PFSK-1 (cell line): Measurements from ENCODE around the gene AP2A2.

Experiments
- FOXP2 ChIP-seq: optimal IDR thresholded peaks from 2 replicates; pipeline ENCODE3; 2011; ENCODE audit warnings: borderline replicate concordance, control low read depth, inconsistent platforms; ENCODE audit not compliant: insufficient read depth; ENCODE audit errors: extremely low read length, extremely low read depth
- POLR2AphosphoS5 ChIP-seq: IDR thresholded peaks from 2 replicates; pipeline ENCODE4 v1.6.1; 2012; ENCODE audit warnings: low read depth, mild to moderate bottlenecking, control low read depth, low read length, moderate library complexity
- REST ChIP-seq, 2 experiments: IDR thresholded peaks; 2 replicates each; pipeline versions ENCODE4 v1.6.1 to v1.8.0; 2011 to 2012; ENCODE audit warnings: low read depth in 2 of 2, low read length in 2 of 2, control low read depth in 1 of 2, inconsistent platforms in 1 of 2, mild to moderate bottlenecking in 1 of 2, moderate library complexity in 1 of 2; ENCODE audit not compliant: insufficient read depth in 1 of 2
- SIN3A ChIP-seq: IDR thresholded peaks from 2 replicates; pipeline ENCODE4 v1.6.1; 2012; ENCODE audit warnings: mild to moderate bottlenecking, low read length, moderate library complexity, borderline replicate concordance; ENCODE audit not compliant: insufficient read depth
- TAF1 ChIP-seq: IDR thresholded peaks from 2 replicates; pipeline ENCODE4 v1.6.1; 2012; ENCODE audit warnings: low read length, control low read depth, borderline replicate concordance; ENCODE audit not compliant: insufficient read depth

AP2A2 gene

GRCh38 chr11:1057806-1058205 is 132.1 kb downstream of the AP2A2 start:
- TF ChIP-seq TAF1 (no peak), SIN3A (no peak), FOXP2 (no peak), POLR2AphosphoS5 (no peak), REST (IDR thresholded peaks at IDR 0.05; ENCODE audit: insufficient read depth in 1 of 2, low read depth in 2 of 2, low read length in 2 of 2) (no peak)

- TF ChIP-seq POLR2AphosphoS5 = no peak
- TF ChIP-seq FOXP2 = no peak
- no peak for TF ChIP-seq REST (IDR thresholded peaks at IDR 0.05; ENCODE audit: insufficient read depth in 1 of 2, low read depth in 2 of 2, low read length in 2 of 2)
- no peak for TF ChIP-seq TAF1
- no peak for TF ChIP-seq SIN3A
These were observed 134.1 kb downstream of the AP2A2 start for GRCh38 chr11:1059759-1060158.

- TF ChIP-seq TAF1 (no peak), POLR2AphosphoS5 (no peak), SIN3A (no peak), FOXP2 (no peak), REST (IDR thresholded peaks at IDR 0.05; ENCODE audit: insufficient read depth in 1 of 2, low read depth in 2 of 2, low read length in 2 of 2) (no peak)
These were observed 134.7 kb downstream of the AP2A2 start for GRCh38 chr11:1060410-1060809.

GRCh38 chr11:1060852-1061616 is 135.4 kb downstream of the AP2A2 start:
- TF ChIP-seq POLR2AphosphoS5 = no peak
- no peak for TF ChIP-seq FOXP2
- no peak for TF ChIP-seq REST (IDR thresholded peaks at IDR 0.05; ENCODE audit: insufficient read depth in 1 of 2, low read depth in 2 of 2, low read length in 2 of 2)
- TF ChIP-seq SIN3A = no peak
- TF ChIP-seq TAF1 = no peak
